Measurements from ENCODE around the gene PARVA.

Gene PARVA

DNA sequence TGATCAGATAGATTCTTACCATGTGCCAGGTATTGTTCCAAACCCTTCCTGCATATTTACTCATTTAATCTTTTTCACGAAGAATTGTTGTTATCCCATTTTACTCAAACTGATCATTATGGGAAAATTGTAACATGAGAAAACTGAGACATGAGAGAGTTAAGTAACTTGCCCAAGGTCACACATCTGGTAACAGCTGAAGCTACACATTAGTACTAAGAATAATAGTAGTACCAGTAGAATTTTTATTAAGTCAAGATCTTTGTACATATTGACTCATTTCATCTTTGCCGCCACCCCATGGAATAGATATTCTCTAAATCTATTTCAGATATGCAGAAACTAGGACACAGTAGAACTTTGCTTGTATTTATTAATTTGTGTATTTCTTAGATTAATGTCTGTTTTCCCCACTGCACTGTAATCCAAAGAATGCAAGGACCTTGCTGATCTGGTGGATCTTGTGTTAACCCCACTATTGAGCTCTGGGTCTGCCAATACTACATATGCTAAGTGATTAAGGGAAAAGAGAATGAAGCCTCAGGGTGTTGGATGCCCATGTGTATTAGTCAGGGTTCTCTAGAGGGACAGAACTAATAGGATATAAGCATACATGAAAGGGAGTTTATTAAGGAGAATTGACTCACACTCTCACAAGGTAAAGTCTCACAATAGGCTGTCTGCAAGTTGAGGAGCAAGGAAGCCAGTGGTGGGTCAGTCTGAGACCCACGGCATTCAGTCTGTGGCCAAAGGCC lies 72.8 kb downstream of the PARVA start:
- no peak for FAIRE-seq
- TF ChIP-seq POLR2AphosphoS5 (IDR thresholded peaks at IDR 0.05; ENCODE audit: low read depth, low read length) (no peak), POU2F2 (IDR thresholded peaks at IDR 0.05; ENCODE audit: low read depth, low read length) (no peak), TAF1 (IDR thresholded peaks at IDR 0.05; ENCODE audit: low read depth, low read length) (no peak), PAX5 (IDR thresholded peaks at IDR 0.05; ENCODE audit: insufficient read depth, low read length, severe bottlenecking) (no peak), SPI1 (IDR thresholded peaks at IDR 0.05; ENCODE audit: low read depth, low read length) (no peak), POLR2A (IDR thresholded peaks at IDR 0.05; ENCODE audit: low read depth, low read length) (no peak)
- DNase-seq (ENCODE audit: insufficient read length, low spot score), result no peak

DNA sequence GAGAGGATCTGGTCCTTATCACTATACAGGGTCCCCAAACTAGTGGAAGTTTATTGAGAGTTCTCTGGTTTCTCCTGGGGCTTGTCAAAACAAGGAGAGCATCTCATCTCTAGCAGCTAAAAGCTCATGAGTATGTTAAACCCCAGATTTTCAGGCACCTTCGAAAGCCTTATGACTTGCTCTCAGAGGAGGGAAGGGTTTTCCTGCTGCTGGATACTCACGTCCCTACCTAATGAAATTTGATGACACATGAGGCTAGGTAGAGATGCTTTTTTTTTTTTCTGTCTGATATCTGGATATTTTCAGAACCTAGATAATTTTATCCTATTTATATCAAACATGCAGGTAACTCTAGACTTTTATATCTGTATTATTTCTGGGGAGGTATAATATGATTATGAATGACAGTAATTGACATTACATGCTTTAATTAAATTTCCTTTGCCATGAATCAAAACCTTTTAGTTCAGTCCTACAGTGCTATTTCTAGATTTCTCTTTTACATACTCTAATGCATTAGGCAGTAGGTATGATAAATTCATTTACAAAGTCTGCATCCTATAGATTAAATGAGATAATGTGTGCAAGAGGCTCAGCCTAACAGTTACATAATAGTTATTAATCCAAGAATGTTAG lies 73.9 kb downstream of the PARVA start:
- TF ChIP-seq POU2F2 (IDR thresholded peaks at IDR 0.05; ENCODE audit: low read depth, low read length) (no peak), POLR2A (IDR thresholded peaks at IDR 0.05; ENCODE audit: low read depth, low read length) (no peak), SPI1 (IDR thresholded peaks at IDR 0.05; ENCODE audit: low read depth, low read length) (no peak), POLR2AphosphoS5 (IDR thresholded peaks at IDR 0.05; ENCODE audit: low read depth, low read length) (no peak)
- no peak for DNase-seq (ENCODE audit: insufficient read length, low spot score)
- no peak for FAIRE-seq

DNA sequence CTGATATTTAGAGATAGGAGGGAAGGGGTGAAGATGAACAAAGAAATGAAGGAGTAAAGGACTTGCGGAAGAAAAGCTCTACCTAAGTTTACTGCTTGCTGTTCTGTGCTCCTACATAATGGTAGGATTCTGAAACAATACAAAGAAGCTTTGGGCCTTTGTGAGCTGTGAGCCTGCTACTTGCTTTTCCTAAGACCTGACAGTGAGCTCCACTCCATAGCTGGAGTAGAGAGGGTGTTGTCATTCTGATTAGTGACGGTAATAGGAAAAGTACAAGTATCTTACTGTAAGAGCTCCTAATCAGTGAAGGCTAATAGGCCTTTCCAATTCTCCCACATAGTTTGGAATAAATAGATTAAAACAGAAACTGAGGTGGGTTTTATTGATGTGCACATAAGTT lies 75.9 kb downstream of the PARVA start:
- no peak for DNase-seq (ENCODE audit: insufficient read length, low spot score)
- no peak for TF ChIP-seq PAX5 (IDR thresholded peaks at IDR 0.05; ENCODE audit: insufficient read depth, low read length, severe bottlenecking)
- no peak for TF ChIP-seq POLR2A (IDR thresholded peaks at IDR 0.05; ENCODE audit: low read depth, low read length)
- TF ChIP-seq TAF1 (IDR thresholded peaks at IDR 0.05; ENCODE audit: low read depth, low read length), result no peak
- TF ChIP-seq POU2F2 (IDR thresholded peaks at IDR 0.05; ENCODE audit: low read depth, low read length), result no peak
- TF ChIP-seq SPI1 (IDR thresholded peaks at IDR 0.05; ENCODE audit: low read depth, low read length), result no peak
- TF ChIP-seq POLR2AphosphoS5 (IDR thresholded peaks at IDR 0.05; ENCODE audit: low read depth, low read length), result no peak
- FAIRE-seq, result no peak

DNA sequence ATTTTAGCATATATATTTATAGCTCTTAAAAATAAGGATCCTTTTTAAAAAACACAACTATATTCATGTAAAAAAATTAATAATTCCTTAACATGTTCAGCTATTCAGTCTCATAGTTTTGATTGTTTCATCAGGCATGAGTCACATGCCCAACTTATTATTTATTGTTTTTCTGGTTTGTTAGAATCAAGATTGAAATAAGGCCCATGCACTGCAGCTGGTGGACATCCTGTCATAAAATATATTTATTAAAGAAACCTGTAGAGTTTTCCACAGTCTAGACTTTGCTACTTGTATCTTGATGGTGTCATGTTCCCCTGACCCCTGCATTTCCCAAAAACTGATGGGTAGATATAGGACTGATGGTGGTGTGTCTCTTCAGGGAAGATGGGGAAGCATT lies 77.4 kb downstream of the PARVA start:
- no peak for FAIRE-seq

DNA sequence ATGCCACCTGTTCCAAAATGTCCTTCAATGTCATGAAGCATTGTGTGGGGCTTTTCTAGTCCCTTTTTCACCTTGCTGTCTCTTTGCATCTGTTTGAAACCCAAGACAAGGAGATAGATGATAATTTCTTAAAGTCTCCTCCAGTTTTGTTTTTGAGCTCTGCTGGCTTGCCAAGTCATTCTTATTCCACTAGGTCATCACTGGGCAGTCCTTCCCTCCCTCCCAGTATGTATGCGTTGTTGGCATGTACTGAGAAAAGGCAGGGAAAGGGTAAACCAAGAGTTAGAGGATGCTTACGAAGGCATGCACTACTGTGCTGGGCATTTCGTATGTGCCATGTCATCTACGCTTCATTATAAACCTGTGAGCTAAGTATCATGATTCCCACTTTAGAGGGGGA lies 78.6 kb downstream of the PARVA start:
- TF ChIP-seq POLR2A (IDR thresholded peaks at IDR 0.05; ENCODE audit: low read depth, low read length) (no peak), SPI1 (IDR thresholded peaks at IDR 0.05; ENCODE audit: low read depth, low read length) (no peak), POU2F2 (IDR thresholded peaks at IDR 0.05; ENCODE audit: low read depth, low read length) (no peak), TAF1 (IDR thresholded peaks at IDR 0.05; ENCODE audit: low read depth, low read length) (no peak), PAX5 (IDR thresholded peaks at IDR 0.05; ENCODE audit: insufficient read depth, low read length, severe bottlenecking) (no peak), POLR2AphosphoS5 (IDR thresholded peaks at IDR 0.05; ENCODE audit: low read depth, low read length) (no peak)
- FAIRE-seq (no peak), DNase-seq (ENCODE audit: insufficient read length, low spot score) (no peak)

More for the DNA sequence above, 77.4 kb downstream of the PARVA start:
- no peak for TF ChIP-seq PAX5 (IDR thresholded peaks at IDR 0.05; ENCODE audit: insufficient read depth, low read length, severe bottlenecking)
- TF ChIP-seq SPI1 (IDR thresholded peaks at IDR 0.05; ENCODE audit: low read depth, low read length), result no peak
- no peak for TF ChIP-seq POLR2A (IDR thresholded peaks at IDR 0.05; ENCODE audit: low read depth, low read length)
- TF ChIP-seq TAF1 (IDR thresholded peaks at IDR 0.05; ENCODE audit: low read depth, low read length), result no peak
- no peak for TF ChIP-seq POLR2AphosphoS5 (IDR thresholded peaks at IDR 0.05; ENCODE audit: low read depth, low read length)
- TF ChIP-seq POU2F2 (IDR thresholded peaks at IDR 0.05; ENCODE audit: low read depth, low read length), result no peak
- no peak for DNase-seq (ENCODE audit: insufficient read length, low spot score)

DNA sequence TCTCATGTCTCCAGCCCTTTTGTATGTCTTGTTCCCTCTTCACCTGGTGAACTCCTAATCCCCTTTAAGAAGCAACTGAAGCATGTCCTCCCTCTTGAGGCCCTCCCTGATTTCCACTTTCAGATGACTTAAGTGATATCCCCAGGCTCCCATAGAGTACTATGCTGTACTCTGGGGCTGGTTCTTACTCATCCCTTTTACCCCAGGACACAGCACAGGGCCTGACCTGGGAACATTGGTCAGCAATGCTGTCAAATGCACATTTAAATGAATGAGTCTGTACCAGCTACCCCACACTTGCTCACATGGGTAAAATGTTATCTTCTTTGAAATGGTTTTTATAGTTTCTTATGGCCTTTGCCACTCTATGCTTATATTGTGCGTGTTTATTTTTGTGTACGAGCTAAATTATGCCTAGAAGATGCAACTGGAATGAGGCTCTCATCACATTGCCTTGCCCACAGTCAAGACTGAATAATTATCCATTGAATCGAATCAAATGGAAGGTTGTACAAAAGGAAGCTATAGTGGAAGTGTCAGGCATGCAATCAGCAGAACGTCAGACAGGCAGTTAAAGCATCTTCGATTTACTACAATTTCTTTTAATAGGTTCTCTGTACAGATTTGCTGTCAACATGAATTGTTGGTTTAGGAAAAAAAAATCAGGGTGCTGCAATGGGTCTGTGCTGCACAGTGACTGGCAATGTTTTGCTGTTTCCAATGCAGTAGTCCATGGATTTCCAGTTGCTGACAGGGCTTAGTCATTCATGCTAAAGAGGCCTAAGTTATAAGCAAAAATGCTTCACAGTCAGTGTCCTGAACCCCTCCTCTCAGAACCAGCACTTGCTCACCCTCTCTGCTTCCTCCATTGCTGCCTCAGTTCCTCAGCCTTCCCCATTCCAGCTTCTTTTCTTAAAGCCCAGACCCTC lies 79.5 kb downstream of the PARVA start:
- DNase-seq (ENCODE audit: insufficient read length, low spot score), result no peak
- no peak for TF ChIP-seq POU2F2 (IDR thresholded peaks at IDR 0.05; ENCODE audit: low read depth, low read length)
- no peak for TF ChIP-seq POLR2AphosphoS5 (IDR thresholded peaks at IDR 0.05; ENCODE audit: low read depth, low read length)
- no peak for TF ChIP-seq SPI1 (IDR thresholded peaks at IDR 0.05; ENCODE audit: low read depth, low read length)
- TF ChIP-seq TAF1 (IDR thresholded peaks at IDR 0.05; ENCODE audit: low read depth, low read length), result no peak
- TF ChIP-seq PAX5 (IDR thresholded peaks at IDR 0.05; ENCODE audit: insufficient read depth, low read length, severe bottlenecking), result no peak
- TF ChIP-seq POLR2A (IDR thresholded peaks at IDR 0.05; ENCODE audit: low read depth, low read length), result no peak
- no peak for FAIRE-seq

DNA sequence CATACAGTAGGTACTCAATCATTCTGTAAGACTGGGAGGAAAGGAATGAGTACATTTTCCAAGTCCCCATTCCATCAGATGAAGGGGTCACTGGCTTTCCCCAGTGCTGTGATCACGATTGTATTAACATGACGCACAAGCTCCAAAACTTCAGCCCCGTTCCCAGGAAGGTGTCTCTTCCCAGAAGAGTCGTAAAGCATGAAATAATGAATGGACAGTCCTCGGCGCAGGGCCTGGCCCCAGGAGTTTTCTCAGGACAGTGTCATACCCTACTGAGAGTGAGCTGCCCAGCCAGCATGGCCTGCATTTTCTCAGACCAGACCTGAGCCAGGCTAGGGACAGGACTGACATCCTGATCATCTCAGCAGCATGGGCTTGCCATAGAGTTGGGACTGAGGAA lies 80.7 kb downstream of the PARVA start:
- no peak for FAIRE-seq
- no peak for TF ChIP-seq POLR2A (IDR thresholded peaks at IDR 0.05; ENCODE audit: low read depth, low read length)
- no peak for TF ChIP-seq POU2F2 (IDR thresholded peaks at IDR 0.05; ENCODE audit: low read depth, low read length)
- no peak for TF ChIP-seq POLR2AphosphoS5 (IDR thresholded peaks at IDR 0.05; ENCODE audit: low read depth, low read length)
- TF ChIP-seq PAX5 (IDR thresholded peaks at IDR 0.05; ENCODE audit: insufficient read depth, low read length, severe bottlenecking), result no peak
- TF ChIP-seq SPI1 (IDR thresholded peaks at IDR 0.05; ENCODE audit: low read depth, low read length), result no peak
- TF ChIP-seq TAF1 (IDR thresholded peaks at IDR 0.05; ENCODE audit: low read depth, low read length), result no peak

DNA sequence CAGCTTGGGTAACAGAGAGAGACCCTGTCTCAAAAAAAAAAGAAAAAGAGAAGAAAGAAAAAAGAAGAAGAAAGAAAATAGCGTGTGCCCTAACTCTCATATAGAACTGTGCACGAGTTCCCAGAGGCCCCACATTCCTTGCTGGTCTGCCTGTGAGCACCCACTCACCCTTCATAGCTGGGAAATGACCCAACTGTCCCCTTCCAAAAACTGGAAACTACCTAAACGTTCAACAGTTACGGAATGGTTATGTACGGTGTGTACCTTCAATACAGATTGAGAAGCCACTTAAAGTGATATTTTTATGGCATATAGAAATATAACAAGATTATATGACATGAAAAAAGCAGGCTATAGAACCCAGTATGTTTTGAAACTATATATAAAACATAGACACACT lies 82.0 kb downstream of the PARVA start:
- FAIRE-seq (no peak), DNase-seq (ENCODE audit: insufficient read length, low spot score) (no peak)
- no peak for TF ChIP-seq POLR2A (IDR thresholded peaks at IDR 0.05; ENCODE audit: low read depth, low read length)
- no peak for TF ChIP-seq POLR2AphosphoS5 (IDR thresholded peaks at IDR 0.05; ENCODE audit: low read depth, low read length)
- no peak for TF ChIP-seq PAX5 (IDR thresholded peaks at IDR 0.05; ENCODE audit: insufficient read depth, low read length, severe bottlenecking)
- TF ChIP-seq TAF1 (IDR thresholded peaks at IDR 0.05; ENCODE audit: low read depth, low read length), result no peak
- no peak for TF ChIP-seq POU2F2 (IDR thresholded peaks at IDR 0.05; ENCODE audit: low read depth, low read length)
- no peak for TF ChIP-seq SPI1 (IDR thresholded peaks at IDR 0.05; ENCODE audit: low read depth, low read length)

More for the DNA sequence above, 80.7 kb downstream of the PARVA start:
- no peak for DNase-seq (ENCODE audit: insufficient read length, low spot score)

All from GM12891 (cell line).